ENCODE results near the gene PXDN.

DNA sequence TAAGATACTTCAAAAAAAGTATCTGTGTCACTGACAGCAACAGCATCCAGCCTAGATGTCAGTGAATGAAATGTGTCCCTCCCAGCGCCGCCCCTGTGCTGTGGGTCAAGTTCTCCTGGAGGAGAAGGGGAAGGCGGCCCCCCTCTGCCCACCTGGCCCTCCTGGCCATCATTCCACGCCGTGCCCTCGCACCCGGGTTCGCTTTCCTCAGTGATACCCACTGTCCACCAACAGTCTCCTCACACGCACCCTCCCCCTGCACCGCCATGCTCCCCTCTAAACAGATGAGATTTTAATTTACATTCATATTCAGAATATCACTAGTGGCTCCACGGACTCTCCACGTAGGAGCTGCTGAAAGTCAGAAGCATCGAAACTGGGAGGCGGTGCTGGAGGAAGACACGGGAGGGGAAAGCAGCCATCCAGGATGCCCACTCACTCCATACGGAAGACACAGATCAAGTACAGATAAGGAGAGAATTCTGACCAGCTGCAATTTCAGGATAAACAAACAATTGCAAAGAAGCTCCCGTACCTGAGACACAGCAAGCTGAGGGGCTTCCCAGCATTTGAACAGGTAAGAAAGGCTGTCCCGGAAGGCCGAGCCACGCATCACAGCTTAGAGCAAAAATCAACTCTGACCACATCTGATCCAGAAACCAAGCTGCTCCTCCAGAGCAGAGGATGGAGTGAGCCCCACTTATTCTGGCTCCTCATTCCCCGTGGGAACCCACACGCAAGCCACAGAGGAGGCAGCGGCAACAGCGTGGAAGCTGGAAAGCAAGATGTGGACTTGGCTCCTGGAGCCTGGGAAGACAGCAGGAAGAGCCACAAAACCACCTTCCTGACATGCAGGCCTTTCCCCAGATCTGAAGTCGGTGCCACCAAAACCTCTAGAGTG is 49.7 kb downstream of the PXDN start:
- no peak for TF ChIP-seq POLR2A (conservative IDR thresholded peaks at IDR 0.05)
- TF ChIP-seq ELF4 (CRISPR knock-in tag; IDR thresholded peaks at IDR 0.05) = no peak
- no peak for TF ChIP-seq MTA1 (IDR thresholded peaks at IDR 0.05; ENCODE audit: borderline replicate concordance)
- no peak for TF ChIP-seq CAMTA2 (CRISPR knock-in tag; conservative IDR thresholded peaks at IDR 0.05)
- no peak for TF ChIP-seq TCF7L2 (IDR thresholded peaks at IDR 0.05; ENCODE audit: low read depth, low read length)
- TF ChIP-seq, protein P1, sequence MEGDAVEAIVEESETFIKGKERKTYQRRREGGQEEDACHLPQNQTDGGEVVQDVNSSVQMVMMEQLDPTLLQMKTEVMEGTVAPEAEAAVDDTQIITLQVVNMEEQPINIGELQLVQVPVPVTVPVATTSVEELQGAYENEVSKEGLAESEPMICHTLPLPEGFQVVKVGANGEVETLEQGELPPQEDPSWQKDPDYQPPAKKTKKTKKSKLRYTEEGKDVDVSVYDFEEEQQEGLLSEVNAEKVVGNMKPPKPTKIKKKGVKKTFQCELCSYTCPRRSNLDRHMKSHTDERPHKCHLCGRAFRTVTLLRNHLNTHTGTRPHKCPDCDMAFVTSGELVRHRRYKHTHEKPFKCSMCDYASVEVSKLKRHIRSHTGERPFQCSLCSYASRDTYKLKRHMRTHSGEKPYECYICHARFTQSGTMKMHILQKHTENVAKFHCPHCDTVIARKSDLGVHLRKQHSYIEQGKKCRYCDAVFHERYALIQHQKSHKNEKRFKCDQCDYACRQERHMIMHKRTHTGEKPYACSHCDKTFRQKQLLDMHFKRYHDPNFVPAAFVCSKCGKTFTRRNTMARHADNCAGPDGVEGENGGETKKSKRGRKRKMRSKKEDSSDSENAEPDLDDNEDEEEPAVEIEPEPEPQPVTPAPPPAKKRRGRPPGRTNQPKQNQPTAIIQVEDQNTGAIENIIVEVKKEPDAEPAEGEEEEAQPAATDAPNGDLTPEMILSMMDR (IDR thresholded peaks at IDR 0.05 in 2 of 3, conservative IDR thresholded peaks at IDR 0.05 in 1 of 3; ENCODE audit: insufficient read depth in 2 of 3, low read depth in 1 of 3, low read length in 3 of 3) = no peak
- TF ChIP-seq, protein P2, sequence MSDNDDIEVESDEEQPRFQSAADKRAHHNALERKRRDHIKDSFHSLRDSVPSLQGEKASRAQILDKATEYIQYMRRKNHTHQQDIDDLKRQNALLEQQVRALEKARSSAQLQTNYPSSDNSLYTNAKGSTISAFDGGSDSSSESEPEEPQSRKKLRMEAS (CRISPR knock-in tag; IDR thresholded peaks at IDR 0.05) = no peak
- no peak for TF ChIP-seq POLR2AphosphoS5 (IDR thresholded peaks at IDR 0.05; ENCODE audit: control insufficient read depth, insufficient read depth, low read depth, low read length)
- TF ChIP-seq SP1 (CRISPR knock-in tag; IDR thresholded peaks at IDR 0.05) = no peak
- TF ChIP-seq MYC (IDR thresholded peaks at IDR 0.05; ENCODE audit: low read depth, low read length) = no peak
- no peak for TF ChIP-seq MYC (CRISPR knock-in tag; IDR thresholded peaks at IDR 0.05; ENCODE audit: borderline replicate concordance, low read depth)
- no peak for TF ChIP-seq RCOR1 (IDR thresholded peaks at IDR 0.05; ENCODE audit: borderline replicate concordance in 1 of 2, low read depth in 2 of 2, low read length in 2 of 2)

Measured in K562 (cell line).